ENCODE data around the gene EPHB4. TPM values are rescaled to one million over a fixed set of nuclear protein-coding genes. Genes with fewer than 3 reads are reported as not detected.
"Not testable (repeated sequence)": the region's sequence is repeated elsewhere in the genome, so short reads cannot be mapped to it uniquely, and the experiment has no call there.

EPHB4 gene
- total and polyA plus RNA-seq, 2 of the 4 experiments (the other 2 are of a cell fraction): 34.5 to 36.4 TPM

GRCh38 chr7:100855515-100855914 is 28.2 kb upstream of the EPHB4 start:
- H3K4ac ChIP-seq (ENCODE audit: low read depth, low read length): no peak overlapping the region
- ChIA-PET POLR2A (ENCODE audit: unreplicated experiment) (no interaction called here), CTCF (no interaction called here)
- no peak overlapping the region for H3K14ac ChIP-seq (replicated peaks; ENCODE audit: low read depth, low read length)
- no peak overlapping the region for H2BK120ac ChIP-seq (ENCODE audit: low read depth, low read length)
- H4K5ac ChIP-seq (ENCODE audit: low read depth, low read length): no peak overlapping the region
- H3K23ac ChIP-seq (ENCODE audit: low read depth, low read length): no peak overlapping the region
- no peaks in the 10 kb centered on the region for H3K27me3 ChIP-seq (ENCODE audit: control insufficient read depth, insufficient read depth, low read length)
- no peak overlapping the region for H3K18ac ChIP-seq (ENCODE audit: low read depth, low read length)
- H2AK9ac ChIP-seq (replicated peaks; ENCODE audit: low read depth, low read length, poor library complexity): no peak overlapping the region
- peaks cover 12 to 21% of the 10 kb centered on the region in 2 experiments for H3K79me1 ChIP-seq (ENCODE audit: low read depth in 1 of 2, low read length in 2 of 2)
- no peak overlapping the region for H2BK5ac ChIP-seq (ENCODE audit: low read depth, low read length, poor library complexity, severe bottlenecking)
- WGBS, 2 experiments (ENCODE audit: extremely low coverage in 2 of 2, insufficient read length in 1 of 2): 100% methylated on average over 3 of the region's 10 CpGs; no CpG with 5 or more reads in 1 of the 2 experiments
- in situ Hi-C loops (cut with MboI; ENCODE audit: low sequenced_read_pairs) (loop anchor here (5.0 to 25.0 kb wide), 3 partner anchors 148 to 393 kb away; partner anchors contain the start of genes FBXO24, LRCH4, POP7 and SPACDR), dilution Hi-C loops (cut with HindIII; ENCODE audit: low sequenced_read_pairs, unreplicated experiment) (no loop called here), intact Hi-C loops (cut with micrococcal nuclease) (no loop called here)
- H3K9me3 ChIP-seq (ENCODE audit: control insufficient read depth, insufficient read depth, low read length): no peaks in the 10 kb centered on the region
- H4K8ac ChIP-seq (ENCODE audit: low read depth in 2 of 2, low read length in 2 of 2): no peak overlapping the region
- H3K4me1 ChIP-seq (ENCODE audit: control insufficient read depth, insufficient read depth, low read length): no peaks in the 10 kb centered on the region
- DNase-seq: no peak
- H3K56ac ChIP-seq (ENCODE audit: extremely low read depth, insufficient read depth, low read length): no peak overlapping the region
- H3K36me3 ChIP-seq (ENCODE audit: control insufficient read depth, insufficient read depth, low read length): peaks cover 16% of the 10 kb centered on the region
- no peak overlapping the region for H2AK5ac ChIP-seq (ENCODE audit: low read depth, low read length)
- no peak overlapping the region for H4K91ac ChIP-seq (ENCODE audit: insufficient read depth, low read depth, low read length)
- no peak overlapping the region for H3K9ac ChIP-seq (ENCODE audit: low read depth, low read length)
- no peak overlapping the region for H2AFZ ChIP-seq (replicated peaks; ENCODE audit: low read length, poor library complexity)
- no peak overlapping the region for H3K27ac ChIP-seq (ENCODE audit: insufficient read depth, low read length)
- no TSS peak for BruUV-seq (replicated peaks)
- no peak overlapping the region for H2BK20ac ChIP-seq (ENCODE audit: low read depth, low read length)
- H3K4me2 ChIP-seq (ENCODE audit: low read depth, low read length): no peak overlapping the region
- no peak for ATAC-seq (ENCODE audit: low read depth)
- no peaks in the 10 kb centered on the region; the same call in none of the 2 replicates for H4K20me1 ChIP-seq (ENCODE audit: insufficient read depth, low read length)
- H2BK15ac ChIP-seq (ENCODE audit: low read depth, low read length): no peak overlapping the region
- H3K4me3 ChIP-seq (ENCODE audit: insufficient read depth, low read depth, low read length): no peak overlapping the region
- no peak for TF ChIP-seq MAFK (IDR thresholded peaks at IDR 0.05; ENCODE audit: low read depth, low read length)
- TF ChIP-seq MXI1 (IDR thresholded peaks at IDR 0.05; ENCODE audit: borderline replicate concordance, low read depth, low read length): no peak
- no peaks in the 10 kb centered on the region for H3K9me1 ChIP-seq (ENCODE audit: insufficient read depth, low read length)

- H3K4me2 ChIP-seq (ENCODE audit: low read depth, low read length); H3K23ac ChIP-seq (ENCODE audit: low read depth, low read length); H2BK120ac ChIP-seq (ENCODE audit: low read depth, low read length); H3K9ac ChIP-seq (ENCODE audit: low read depth, low read length); H4K91ac ChIP-seq (ENCODE audit: insufficient read depth, low read depth, low read length); H2BK15ac ChIP-seq (ENCODE audit: low read depth, low read length); ATAC-seq (ENCODE audit: low read depth); H4K20me1 ChIP-seq (ENCODE audit: insufficient read depth, low read length); dilution Hi-C loops (cut with HindIII; ENCODE audit: low sequenced_read_pairs, unreplicated experiment); DNase-seq; H3K9me1 ChIP-seq (ENCODE audit: insufficient read depth, low read length); H4K5ac ChIP-seq (ENCODE audit: low read depth, low read length); H3K18ac ChIP-seq (ENCODE audit: low read depth, low read length); CTCF ChIA-PET; H3K4ac ChIP-seq (ENCODE audit: low read depth, low read length); H2AK5ac ChIP-seq (ENCODE audit: low read depth, low read length); H3K27ac ChIP-seq (ENCODE audit: insufficient read depth, low read length); H3K4me1 ChIP-seq (ENCODE audit: control insufficient read depth, insufficient read depth, low read length); H2BK5ac ChIP-seq (ENCODE audit: low read depth, low read length, poor library complexity, severe bottlenecking); H2AK9ac ChIP-seq (replicated peaks; ENCODE audit: low read depth, low read length, poor library complexity); H2BK20ac ChIP-seq (ENCODE audit: low read depth, low read length); H3K9me3 ChIP-seq (ENCODE audit: control insufficient read depth, insufficient read depth, low read length); BruUV-seq (replicated peaks); H3K56ac ChIP-seq (ENCODE audit: extremely low read depth, insufficient read depth, low read length); H3K14ac ChIP-seq (replicated peaks; ENCODE audit: low read depth, low read length); H4K8ac ChIP-seq (ENCODE audit: low read depth in 2 of 2, low read length in 2 of 2); H3K27me3 ChIP-seq (ENCODE audit: control insufficient read depth, insufficient read depth, low read length); H2AFZ ChIP-seq (replicated peaks; ENCODE audit: low read length, poor library complexity); H3K4me3 ChIP-seq (ENCODE audit: insufficient read depth, low read depth, low read length): not testable (repeated sequence)
- in situ Hi-C loops (cut with MboI; ENCODE audit: low sequenced_read_pairs) (loop anchor here (5.0 to 25.0 kb wide), 3 partner anchors 148 to 393 kb away; partner anchors contain the start of genes FBXO24, LRCH4, POP7 and SPACDR), intact Hi-C loops (cut with micrococcal nuclease) (loop anchor here (5.0 kb wide), 2 partner anchors 53 to 243 kb away; partner anchors contain the start of gene MOSPD3)
- peaks cover 8 to 17% of the 10 kb centered on the region in 2 experiments for H3K79me1 ChIP-seq (ENCODE audit: low read depth in 1 of 2, low read length in 2 of 2)
- no CpG with 5 or more reads among the region's 9 CpGs for WGBS, 2 experiments (ENCODE audit: extremely low coverage in 2 of 2, insufficient read length in 1 of 2)
- POLR2A ChIA-PET (ENCODE audit: unreplicated experiment): interaction anchor here (0.6 kb wide), 1 partner anchor 304 kb away, joined by 4 read pairs; no protein-coding TSS in a partner anchor
- peaks cover 11% of the 10 kb centered on the region; the same call in 1 of the 2 replicates for H3K36me3 ChIP-seq (ENCODE audit: control insufficient read depth, insufficient read depth, low read length)
Measured at GRCh38 chr7:100854899-100855298, 27.6 kb upstream of the EPHB4 start.

Measured in IMR-90 (cell line).